NK-92 treated with Interleukin-12 subunit alpha and Interleukin-12 subunit beta, amount 100 ng/mL, for 24 hours (cell line): Measurements from ENCODE around the gene DENND1B.
"Not testable (repeated sequence)": the region's sequence is repeated elsewhere in the genome, so short reads cannot be mapped to it uniquely, and the experiment has no call there.

Experiments
- DNase-seq: peaks from one replicate; lab custom pipeline; 2025; lab: John Stamatoyannopoulos, UW

The DENND1B gene

DNA sequence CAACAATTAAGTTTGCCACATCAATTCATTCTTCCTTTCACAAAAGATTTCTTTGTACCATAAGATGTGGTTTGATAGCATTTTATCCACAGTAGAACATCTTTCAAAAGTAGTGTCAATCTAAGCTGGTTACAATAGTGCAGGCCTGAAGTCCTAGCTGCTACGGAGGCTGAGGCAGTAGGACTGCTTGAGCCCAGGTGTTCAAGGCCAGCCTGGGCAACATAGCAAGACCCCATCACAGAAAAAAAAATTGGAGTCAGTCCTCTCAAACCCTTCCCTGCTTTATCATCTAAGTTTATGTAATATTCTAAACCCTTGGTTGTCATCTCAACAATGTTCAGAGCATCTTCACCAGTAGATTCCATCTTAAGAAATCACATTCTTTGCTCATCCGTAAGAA lies 31.7 kb downstream of the DENND1B start:
- DNase-seq = no peak

DNA sequence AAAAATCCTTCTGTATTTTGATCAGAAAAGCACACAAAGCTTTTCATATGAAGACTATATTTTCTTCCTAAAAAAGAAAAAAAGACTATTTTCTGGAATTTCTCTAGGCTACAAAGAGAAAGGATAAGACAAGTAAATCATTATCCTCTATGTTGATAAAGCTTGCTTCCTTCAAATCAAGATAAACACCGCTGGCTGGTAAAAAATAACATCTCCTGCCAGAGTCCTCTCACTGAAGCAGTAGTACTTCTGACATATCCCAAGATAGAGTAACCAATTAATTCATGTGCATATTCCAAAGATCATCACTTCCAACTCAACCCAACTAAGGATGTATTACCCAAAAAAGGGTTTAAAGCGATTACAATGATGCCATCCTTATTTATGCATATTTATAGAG lies 34.3 kb downstream of the DENND1B start:
- no peak for DNase-seq

DNA sequence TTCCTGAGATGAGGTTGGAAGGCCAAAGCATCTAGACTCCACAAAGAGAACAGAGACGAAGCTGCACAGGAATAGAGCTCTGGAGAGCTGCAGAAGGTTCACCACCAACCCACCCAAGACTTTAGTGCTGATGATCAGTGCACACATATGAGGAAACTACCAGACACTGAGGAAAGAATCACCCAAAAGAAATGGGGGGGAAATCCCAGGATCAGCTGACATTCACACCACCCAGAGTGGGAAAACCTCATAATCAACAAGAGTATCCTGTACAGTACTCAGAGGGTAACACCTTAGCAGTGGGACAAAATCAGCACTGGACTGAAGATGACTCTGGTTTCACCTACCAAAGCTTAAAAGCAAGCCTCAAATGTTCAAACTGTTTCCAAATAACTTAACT lies 36.4 kb downstream of the DENND1B start:
- peak; percentile 3 for DNase-seq

DNA sequence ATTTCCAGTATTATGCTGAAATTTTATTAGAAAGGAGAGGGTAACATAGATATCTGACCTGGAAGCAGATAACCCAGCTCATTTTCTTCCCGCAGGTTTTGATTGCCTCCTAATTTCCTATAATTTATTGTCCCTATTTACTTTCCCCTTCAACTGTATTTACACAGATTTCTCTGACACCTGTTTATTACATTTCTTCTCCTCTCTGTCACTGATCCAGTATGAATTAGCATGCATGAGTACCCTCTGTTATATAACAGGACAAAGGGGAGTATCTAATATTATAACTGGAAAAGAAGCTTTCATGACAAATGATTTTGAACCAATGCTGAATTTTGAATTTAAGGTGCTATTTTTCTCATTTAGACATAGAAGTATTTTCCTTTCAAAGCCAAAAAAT lies 37.4 kb downstream of the DENND1B start:
- DNase-seq = no peak

DNA sequence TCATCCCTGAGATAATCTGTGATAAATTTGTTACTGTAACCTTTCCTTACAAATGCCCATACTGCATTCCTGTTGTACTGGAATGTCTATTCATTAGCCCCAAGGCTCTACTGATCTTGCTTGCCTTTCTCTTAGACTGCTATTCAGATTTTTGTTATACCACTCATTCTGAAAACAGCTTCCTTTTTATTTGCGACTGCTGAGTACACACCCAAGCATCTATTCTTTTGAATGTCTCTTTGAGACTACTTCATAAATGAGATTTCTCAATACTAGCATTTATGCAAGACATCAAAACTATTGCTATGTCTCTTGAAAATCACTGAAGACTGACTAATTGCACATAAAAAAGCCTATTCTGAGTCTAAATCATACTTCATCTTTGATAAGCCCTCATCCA lies 38.6 kb downstream of the DENND1B start:
- no peak for DNase-seq

DNA sequence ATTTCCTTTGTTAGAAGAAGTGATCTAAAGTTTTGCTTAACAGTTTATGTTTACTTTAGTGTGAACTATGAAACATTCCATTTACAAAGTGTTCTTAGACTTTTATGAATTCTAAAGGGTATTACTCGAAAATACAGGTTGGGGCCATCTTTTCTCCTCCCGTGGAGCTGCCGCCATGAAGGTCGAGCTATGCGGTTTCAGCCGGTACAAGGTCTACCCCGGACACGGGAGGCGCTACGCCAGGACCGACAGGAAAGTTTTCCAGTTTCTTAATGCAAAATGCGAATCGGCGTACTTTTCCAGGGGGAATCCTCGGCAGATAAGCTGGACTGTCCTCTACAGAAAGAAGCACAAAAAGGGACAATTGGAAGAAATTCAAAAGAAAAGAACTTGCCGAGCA lies 39.8 kb downstream of the DENND1B start:
- DNase-seq = no peak

DNA sequence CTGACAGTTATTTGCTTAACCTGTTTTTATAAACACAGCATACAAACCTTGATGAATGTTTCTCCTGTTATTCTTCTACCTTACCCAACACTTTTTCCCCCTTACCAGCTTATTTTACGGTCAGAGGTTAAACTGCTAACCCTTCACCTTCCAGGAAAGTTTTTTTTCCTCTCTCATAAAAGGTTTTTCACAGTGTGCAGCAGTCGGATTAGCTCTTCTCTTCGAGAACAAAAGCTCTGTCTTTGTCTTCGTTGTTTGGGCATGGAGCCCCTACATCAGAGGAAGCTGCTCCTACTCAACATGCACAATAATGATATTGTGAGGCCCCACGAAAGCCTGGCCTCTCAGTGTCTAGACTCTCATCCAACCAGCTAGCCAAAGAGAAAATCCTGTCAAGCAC lies 42.0 kb downstream of the DENND1B start:
- DNase-seq = no peak

DNA sequence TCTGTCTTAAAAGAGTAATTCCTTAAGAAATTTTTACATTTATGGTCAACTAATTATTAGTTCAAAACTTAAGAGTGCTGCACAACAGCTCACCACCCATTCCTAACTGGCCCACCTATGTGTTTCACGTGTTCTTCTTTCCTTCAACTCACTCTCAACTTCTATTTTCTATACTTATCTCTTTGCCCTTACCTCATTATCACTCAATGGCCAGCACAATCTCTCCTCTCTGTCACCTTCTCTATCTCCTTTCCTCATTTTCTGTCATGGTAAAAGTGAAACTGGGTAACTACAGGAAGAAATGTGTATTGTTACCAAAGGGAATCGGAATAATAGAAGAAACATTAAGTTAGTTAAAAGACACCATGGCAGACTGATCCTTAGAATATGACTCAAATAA lies 43.1 kb downstream of the DENND1B start:
- no peak for DNase-seq

DNA sequence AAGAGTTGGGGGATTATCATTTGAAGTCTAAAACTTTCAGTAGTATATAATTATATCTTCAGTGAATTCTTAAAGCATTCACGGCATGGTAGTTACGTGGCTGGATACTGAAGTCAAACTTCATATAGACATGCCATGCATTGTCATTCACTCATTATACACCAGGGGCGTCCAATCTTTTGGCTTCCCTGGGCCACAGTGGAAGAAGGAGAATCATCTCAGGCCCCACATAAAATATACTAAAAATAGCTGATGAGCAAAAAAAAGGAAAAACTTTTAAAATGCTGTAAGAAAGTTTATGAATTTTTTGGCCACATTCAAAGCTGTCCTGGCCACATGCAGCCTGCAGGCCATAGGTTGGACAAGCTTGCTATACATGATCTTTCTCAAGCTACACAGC lies 43.8 kb downstream of the DENND1B start:
- no peak for DNase-seq

DNA sequence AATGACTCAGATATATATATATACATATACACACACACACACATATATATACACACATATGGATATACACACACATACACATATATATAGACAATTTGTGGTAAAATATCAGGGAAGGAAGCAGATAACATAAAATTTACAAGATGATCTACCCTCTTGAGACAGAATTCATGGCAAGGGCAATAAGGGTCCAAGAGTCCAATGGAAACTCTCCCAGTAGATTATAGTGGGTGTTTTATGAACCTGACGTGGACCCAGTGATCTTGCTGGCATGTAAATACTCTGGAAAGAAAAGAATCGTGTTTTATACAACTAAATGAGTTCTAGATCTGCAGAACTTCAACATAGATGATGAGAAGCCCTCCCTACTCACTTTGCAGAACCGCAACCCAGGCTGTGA lies 49.3 kb downstream of the DENND1B start:
- no peak for DNase-seq

DNA sequence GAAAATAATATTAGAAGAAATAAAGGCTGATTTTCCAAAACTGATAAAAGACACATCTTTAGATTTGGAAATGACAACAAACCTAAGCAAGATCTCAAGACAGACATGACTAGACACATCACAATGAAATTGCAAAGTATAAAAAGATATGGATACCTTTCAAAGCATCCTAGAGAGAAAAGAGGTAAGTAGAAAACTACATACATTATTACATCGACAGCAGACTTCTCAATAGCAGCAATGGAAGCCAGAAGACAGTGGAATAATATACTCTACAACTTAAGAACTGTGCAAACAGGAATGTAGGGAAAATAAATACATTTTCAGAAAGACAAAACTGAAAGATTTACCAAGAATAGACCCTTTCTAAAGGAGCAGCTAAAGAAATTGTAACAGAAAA lies 50.2 kb downstream of the DENND1B start:
- no peak for DNase-seq

DNA sequence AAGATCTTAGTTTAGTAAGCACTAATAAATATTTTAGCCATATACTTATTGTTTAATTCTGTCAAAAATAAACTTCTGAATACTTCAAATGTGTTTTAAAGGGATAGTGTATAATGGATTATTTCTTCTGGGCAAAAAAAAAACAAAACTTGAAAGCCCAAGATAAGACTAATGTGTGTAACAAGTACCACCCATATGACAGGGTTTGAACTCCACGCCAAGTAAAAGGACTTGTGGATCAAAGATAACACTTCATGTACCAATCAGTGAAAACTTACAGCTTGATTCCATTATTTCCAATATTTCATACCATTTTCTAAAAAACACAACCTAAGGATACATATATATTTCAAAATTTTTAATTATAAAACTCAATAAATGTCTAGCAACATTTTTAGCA lies 59.5 kb downstream of the DENND1B start:
- no peak for DNase-seq

DNA sequence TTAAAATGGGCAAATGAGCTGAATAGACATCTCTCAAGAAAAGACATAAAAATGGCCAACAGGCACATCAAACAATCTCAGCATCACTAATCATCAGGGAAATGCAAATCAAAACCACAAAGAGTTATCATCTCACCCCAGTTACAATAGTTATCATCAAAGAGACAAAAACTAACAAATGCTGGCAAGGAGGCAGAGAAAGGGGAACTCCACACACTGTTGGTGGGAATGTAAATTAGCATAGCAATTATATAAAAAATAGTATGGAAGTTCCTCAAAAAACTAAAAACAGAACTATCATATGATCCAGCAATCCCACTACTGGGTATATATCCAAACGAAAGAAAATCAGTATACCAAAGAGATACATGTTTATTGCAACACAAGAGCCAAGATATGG lies 68.7 kb downstream of the DENND1B start:
- no peak for DNase-seq

DNA sequence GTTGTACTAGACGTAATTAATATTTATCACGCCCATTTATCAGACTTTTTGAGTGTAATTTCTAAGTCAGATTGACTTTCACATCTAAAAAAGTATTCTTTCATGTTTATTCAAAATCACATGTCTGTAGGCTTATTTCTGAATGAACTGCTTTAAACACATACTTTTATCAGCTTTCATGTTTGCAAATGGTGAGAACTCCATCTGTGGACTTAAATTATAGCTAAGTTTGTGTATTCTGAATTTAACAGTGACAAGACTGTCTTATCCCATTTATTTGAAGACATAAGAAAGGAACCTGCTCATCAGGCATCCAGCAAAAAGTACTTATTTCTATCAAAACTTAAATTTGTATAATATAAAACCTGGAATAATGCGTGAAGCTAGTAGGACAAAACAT lies 69.3 kb downstream of the DENND1B start:
- no peak for DNase-seq

DNA sequence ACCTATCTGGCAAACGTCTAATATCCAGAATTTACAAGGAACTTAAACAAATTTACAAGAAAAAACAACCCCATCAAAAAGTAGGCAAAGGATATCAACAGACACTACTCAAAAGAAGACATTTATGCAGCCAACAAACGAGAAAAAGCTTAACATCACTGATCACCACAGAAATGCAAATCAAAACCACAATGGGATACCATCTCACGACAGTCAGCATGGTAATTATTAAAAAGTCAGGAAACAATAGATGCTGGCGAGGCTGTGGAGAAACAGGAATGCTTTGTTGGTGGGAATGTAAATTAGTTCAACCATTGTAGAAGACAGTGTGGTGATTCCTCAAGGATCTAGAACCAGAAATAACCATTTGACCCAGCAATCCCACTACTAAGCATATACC lies 74.6 kb downstream of the DENND1B start:
- not testable (repeated sequence) for DNase-seq

DNA sequence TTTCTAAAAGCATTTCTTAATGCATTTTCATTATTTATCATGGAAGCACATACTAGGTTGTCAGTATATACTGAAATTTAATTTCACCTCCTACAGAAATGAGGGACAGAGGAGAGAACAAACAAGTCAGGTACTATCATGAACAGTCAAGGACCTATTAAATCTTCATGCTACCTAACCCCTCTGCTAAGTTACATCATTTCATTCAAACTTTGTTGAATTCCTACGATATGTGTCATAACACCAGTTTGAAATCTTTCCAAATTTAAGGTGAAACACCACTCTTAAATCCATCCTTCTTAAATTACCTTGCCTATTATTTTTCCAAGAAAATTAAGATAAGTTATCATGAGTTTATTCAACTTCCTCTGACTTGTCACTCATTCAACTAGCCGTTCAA lies 78.9 kb downstream of the DENND1B start:
- no peak for DNase-seq

DNA sequence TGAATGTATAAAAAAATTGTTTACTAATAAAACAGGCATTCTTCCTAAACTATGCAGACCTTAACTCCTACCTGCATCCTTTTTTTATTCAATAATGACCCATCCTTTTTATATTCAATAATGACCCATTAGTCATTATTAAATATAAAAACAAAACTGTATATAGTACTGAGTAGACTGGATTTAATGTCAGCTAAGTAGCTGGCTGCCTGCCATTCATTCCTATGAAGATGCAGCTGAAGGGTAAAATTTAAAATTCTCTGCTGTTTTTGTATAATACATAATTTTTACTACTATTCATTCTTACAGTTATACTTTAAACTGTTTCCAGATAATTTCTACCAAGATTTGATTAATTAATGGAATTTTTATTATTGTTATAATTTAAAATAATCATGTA lies 79.3 kb downstream of the DENND1B start:
- no peak for DNase-seq

DNA sequence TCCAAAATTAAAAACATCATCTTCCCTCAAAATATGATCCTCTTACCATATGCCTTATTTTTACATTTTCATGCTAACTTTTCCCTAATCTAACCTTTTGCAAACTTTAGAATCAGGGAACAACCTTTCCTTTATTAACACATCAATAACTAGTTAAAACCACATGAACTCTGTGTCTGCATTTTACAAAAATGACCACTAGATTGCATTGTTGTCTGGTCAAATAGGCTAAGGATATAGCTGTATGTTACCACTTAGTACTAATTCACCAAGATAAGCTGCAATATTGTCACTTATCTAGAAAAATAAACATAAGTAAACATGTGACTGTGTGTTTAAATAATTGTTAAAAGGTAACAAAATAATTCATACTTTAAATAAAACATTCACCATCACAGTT lies 82.3 kb downstream of the DENND1B start:
- no peak for DNase-seq

DNA sequence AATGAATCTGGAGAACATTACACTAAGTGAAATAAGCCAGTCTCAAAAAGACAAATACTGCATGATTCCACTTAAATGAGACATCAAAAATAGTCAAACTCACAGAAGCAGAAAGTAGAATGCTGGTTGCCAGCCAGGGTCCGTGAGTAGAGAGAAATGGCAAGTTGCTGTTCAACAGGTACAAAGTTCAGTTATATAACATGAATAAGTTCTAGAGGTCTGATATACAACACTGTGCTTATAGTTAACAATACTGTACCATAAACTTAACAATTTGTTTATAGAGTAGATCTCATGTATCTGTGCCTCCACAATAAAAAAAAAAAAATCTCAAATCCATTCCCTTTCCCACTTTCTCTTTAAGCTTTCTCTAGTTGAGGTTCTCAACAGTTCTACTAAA lies 83.5 kb downstream of the DENND1B start:
- DNase-seq = no peak

DNA sequence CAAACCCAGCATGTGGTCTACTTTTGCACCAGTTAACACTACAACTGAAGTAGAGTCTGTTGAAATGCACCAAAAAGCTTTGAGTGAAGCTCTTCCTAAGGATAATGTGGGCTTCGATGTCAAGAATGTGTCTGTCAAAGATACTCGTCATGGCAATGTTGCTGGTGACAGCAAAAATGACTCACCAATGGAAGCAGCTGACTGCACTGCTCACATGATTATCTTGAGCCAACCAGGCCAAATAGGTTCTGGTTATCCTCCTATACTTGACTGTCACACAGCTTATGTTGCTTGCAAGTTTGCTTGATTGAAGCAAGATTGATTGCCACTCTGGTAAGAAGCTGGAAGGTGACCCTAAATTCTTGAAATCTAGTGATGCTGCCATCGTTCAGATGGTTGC lies 85.2 kb downstream of the DENND1B start:
- DNase-seq = no peak

DNA sequence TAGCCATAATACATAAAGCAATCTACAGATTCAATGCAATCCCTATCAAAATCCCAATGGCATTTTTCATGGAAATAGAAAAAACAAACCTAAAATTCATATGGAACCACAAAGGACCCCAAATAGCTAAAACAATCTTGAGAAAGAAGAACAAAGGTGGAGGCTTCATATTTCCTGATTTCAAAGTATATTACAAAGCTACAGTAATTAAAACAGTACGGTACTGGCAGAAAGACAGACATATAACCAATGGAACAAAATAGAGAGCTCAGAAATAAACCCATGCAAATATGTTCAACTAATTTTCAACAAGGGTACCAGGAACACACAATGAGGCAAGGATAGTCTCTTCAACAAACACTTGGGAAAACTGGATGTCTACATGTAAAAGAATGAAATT lies 87.0 kb downstream of the DENND1B start:
- no peak for DNase-seq

DNA sequence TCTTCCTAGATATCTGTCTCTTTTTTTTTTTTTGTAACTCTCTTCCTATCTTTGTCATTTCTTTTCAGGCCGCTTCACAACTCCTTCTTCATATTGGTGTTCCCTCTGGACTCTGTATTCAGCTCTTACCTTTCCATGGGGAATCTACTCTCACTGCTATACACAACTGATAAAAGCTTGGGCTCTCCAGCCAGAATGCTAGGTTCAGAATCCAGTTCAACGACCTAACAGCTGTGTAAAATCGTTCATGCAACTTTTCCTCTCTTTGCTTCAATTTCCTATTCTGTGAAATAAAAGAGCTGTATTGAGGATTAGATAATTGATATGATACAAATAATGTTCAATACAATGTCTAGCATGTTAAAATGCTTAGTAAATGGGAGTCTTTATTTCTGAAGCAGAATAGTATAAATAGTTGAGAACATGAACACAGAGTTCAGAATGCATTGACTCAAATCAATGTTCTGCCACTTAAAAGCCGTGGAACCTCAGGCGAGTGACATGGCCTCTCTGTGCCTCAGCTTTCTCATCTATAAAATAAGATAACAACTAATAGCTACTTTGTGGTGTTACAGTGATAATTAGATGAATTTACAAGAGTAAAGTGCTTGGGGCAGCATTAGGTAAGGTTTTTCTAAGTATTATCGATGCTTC lies 88.5 kb downstream of the DENND1B start:
- DNase-seq = no peak

DNA sequence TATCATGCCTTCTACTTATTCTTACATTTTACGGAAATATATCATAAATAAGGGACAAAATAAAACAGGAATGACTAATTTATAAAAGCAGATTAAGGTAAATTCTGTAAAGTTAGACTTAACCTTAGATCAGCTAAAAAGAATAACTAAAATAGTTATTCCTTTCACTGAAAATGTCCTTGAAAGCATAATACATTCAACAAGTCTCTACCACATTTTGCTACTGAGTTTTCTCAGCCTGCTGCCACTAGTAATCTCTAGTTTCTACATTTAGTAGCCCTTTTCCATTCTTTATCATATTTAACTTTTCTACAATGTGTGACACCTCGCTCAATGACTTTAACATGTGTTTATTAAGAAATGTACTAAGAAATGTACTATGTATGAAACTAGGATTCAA lies 89.0 kb downstream of the DENND1B start:
- no peak for DNase-seq

DNA sequence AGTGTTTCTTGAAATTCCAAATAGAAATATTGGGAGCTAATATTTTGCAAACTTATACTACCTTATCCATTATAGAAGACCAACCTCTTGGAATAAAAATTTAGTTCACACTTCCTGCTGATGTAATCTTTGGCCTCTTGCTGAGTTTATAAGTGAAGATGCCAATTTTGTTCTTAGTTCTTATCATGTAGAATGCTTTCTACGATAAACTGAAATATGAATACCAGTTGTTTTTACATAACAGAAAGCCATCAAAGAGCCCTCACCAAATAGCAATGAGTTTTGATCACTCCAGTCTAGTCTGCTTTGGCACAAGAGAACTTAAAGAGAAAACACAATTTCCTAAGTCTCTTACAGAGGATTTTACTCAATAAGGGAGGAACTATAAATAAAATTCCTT lies 89.5 kb downstream of the DENND1B start:
- no peak for DNase-seq
